Measurements from ENCODE around the gene ARHGAP4.

Gene ARHGAP4

DNA sequence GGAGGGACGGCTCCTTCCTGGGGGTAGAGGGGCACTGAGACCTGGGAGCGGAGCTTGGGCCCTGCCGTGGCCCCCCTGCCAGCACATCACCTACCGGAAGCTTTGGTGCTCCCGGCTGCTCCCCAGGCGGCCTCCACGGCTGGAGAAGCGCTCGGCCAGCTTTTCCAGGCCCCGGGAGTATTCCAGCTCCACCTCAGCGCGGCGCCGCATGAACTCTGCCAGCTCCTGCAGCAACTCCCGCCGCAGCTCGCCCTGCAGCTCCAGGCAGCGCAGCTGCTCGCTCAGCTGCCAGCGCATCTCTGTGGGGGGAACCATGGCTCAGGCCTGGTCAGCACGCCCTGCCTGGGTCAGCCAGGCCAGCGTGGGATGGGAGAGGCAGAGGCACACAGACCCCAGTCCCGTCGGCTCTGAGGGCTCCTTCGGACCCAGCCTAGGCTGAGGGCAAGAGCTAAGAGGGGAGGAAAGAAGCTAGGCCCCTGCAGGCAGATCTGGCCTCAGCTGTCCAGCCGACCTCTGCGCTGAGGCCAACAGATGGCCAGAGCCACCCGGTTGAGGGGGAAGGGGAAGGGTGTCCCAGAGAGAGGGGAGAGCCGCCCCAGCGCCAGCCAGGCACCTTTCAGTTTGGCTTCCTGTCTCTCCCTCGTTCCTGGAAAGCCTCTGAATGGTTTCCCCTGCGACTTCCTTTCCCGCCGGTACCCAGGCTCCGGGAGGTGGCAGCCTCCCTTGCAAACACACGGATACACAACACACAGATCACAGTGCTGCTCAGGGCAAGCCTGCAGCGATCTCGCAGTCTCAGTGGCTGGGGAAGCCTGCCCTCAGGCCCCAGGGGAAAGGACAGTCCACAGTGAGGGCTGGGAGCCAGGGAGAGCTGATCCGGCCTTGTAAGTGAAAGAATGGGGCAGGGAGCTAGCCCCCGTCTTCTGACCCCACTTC is 4.3 kb downstream of the ARHGAP4 start:
- no peak for DNase-seq (ENCODE audit: insufficient read length)
- TF ChIP-seq POLR2AphosphoS5 (IDR thresholded peaks at IDR 0.05; ENCODE audit: low read depth, low read length) (no peak), POLR2A (IDR thresholded peaks at IDR 0.05; ENCODE audit: low read depth, low read length) (no peak), TAF1 (IDR thresholded peaks at IDR 0.05; ENCODE audit: borderline replicate concordance, low read depth, low read length) (no peak)
- no peak for FAIRE-seq

DNA sequence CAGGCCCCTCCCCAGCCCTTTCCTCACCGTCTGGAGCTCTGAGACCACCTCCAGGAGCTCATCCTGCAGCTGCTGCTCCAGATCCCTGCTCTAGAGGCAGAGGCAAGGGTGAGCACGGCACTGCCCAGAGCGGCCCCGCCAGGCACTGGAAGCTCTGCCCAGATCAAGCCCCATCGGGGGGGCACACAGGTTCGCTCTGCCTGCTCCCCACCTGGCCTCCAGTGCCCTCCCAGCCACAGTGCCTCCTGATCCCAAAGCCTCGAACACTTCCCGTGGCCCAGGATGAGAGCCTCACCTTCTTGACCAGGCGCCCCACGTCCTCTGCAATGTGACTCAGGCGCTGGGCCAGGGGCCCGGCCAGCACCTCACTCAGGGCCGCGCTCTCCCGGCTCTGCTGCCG is 5.0 kb downstream of the ARHGAP4 start:
- FAIRE-seq (no peak), DNase-seq (ENCODE audit: insufficient read length) (no peak)
- no peak for TF ChIP-seq POLR2A (IDR thresholded peaks at IDR 0.05; ENCODE audit: low read depth, low read length)
- no peak for TF ChIP-seq POLR2AphosphoS5 (IDR thresholded peaks at IDR 0.05; ENCODE audit: low read depth, low read length)
- no peak for TF ChIP-seq TAF1 (IDR thresholded peaks at IDR 0.05; ENCODE audit: borderline replicate concordance, low read depth, low read length)

DNA sequence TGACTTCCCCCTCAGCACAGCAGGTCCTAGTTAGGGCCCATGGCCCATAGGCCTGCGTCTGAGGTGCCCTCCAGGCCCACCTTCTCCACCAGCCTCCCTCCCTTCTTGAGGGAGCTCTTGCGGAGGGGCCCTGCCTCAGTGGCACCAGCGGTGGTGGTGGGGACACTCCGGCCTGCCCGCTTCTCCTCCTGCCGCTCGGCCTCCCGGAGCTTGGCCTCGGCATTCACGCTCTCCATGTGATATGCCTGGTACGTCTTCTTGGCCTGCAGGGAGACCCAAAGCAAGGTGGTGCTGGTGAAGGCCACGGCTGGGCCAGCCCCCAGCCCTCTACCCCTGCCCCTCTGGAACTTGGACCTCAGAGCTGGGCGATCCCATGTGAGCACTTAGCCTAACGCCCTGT is 5.5 kb downstream of the ARHGAP4 start:
- no peak for FAIRE-seq
- TF ChIP-seq TAF1 (IDR thresholded peaks at IDR 0.05; ENCODE audit: borderline replicate concordance, low read depth, low read length), result no peak
- no peak for TF ChIP-seq POLR2A (IDR thresholded peaks at IDR 0.05; ENCODE audit: low read depth, low read length)
- TF ChIP-seq POLR2AphosphoS5 (IDR thresholded peaks at IDR 0.05; ENCODE audit: low read depth, low read length), result no peak

DNA sequence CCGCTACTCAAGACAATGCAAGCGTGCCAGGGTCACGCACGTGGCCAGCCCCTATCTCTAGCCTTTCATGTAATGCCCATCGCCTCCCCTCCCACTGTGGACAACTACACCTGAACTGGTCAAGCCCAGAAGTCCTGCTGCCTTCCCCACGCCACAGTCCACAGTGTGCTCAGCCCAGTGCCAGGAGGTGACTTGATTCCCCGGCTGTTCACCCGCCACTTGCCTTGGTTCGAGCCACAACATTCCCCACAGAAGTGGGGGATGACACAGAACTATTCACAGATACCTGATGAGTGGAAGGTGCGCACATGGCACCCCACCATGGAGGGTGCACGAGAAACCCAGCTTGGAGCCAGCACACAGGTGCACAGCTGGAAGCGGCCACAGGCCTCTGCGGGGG is 6.8 kb downstream of the ARHGAP4 start:
- FAIRE-seq (no peak), DNase-seq (ENCODE audit: insufficient read length) (no peak)
- TF ChIP-seq TAF1 (IDR thresholded peaks at IDR 0.05; ENCODE audit: borderline replicate concordance, low read depth, low read length), result no peak
- TF ChIP-seq POLR2AphosphoS5 (IDR thresholded peaks at IDR 0.05; ENCODE audit: low read depth, low read length), result no peak
- TF ChIP-seq POLR2A (IDR thresholded peaks at IDR 0.05; ENCODE audit: low read depth, low read length), result no peak

More for the DNA sequence above, 5.5 kb downstream of the ARHGAP4 start:
- DNase-seq (ENCODE audit: insufficient read length), result no peak

DNA sequence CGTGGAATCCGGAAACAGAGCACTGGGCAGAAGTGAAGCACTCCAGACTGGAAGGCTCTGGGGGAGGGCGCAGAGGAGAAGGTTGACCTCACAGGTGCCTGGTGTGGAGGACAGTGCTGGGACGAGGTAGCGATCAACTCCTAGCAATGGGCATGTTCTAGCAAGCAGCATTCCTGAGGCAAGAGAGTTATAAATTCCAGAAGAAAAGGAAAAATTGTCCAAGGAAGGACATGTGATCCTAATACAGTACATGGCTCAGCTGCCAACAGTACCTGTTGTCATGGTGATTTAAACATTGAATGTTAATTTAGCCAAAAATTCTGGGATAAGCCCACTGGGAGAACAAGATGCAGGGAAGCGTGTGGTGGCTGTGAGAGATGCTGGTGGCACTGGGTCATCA is 8.2 kb downstream of the ARHGAP4 start:
- no peak for TF ChIP-seq POLR2AphosphoS5 (IDR thresholded peaks at IDR 0.05; ENCODE audit: low read depth, low read length)
- TF ChIP-seq TAF1 (IDR thresholded peaks at IDR 0.05; ENCODE audit: borderline replicate concordance, low read depth, low read length), result no peak
- no peak for TF ChIP-seq POLR2A (IDR thresholded peaks at IDR 0.05; ENCODE audit: low read depth, low read length)
- FAIRE-seq, result no peak
- no peak for DNase-seq (ENCODE audit: insufficient read length)

DNA sequence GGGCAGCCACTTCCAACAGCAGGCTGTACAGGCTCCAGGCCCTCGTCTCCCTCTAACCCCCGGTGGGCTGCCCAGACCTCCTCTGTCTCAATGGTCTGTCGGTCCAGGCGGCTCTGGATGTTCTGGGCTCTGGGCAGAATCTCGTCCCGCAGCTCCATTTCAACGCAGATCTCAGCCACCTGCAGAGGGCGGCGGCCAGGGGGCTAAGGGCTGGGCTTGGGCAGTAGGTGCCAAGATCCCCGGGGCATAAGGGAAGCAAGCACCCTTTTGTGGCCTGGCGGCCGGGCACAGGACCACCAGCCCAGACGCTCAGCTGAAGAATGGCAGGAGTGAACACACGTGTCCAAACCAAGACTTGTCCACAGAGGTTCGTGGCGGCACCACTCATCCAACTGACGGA is 12.4 kb downstream of the ARHGAP4 start:
- no peak for FAIRE-seq
- no peak for TF ChIP-seq POLR2A (IDR thresholded peaks at IDR 0.05; ENCODE audit: low read depth, low read length)
- no peak for DNase-seq (ENCODE audit: insufficient read length)

DNA sequence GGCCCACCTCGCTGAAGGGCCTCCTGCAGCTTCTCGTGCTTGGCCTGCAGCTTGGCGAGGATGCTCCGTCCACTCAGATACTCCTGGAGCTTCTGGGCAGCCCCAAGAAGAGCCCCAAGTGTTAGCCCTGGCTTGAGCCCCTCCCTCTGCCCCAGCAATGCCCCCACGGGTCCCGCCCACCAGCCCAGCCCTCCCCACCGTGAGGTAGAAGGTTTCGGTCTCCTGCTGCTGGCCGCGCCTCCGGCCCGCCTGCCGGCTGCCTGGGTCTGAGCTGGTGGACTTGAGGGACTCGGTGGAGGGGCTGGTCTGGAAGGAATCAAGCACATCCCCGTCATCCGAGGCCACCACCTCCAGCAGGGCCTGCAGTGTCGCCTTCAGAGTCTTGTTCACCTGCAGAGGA is 12.9 kb downstream of the ARHGAP4 start:
- no peak for FAIRE-seq
- no peak for TF ChIP-seq TAF1 (IDR thresholded peaks at IDR 0.05; ENCODE audit: borderline replicate concordance, low read depth, low read length)
- TF ChIP-seq POLR2A (IDR thresholded peaks at IDR 0.05; ENCODE audit: low read depth, low read length), result no peak
- TF ChIP-seq POLR2AphosphoS5 (IDR thresholded peaks at IDR 0.05; ENCODE audit: low read depth, low read length), result no peak
- DNase-seq (ENCODE audit: insufficient read length), result no peak

DNA sequence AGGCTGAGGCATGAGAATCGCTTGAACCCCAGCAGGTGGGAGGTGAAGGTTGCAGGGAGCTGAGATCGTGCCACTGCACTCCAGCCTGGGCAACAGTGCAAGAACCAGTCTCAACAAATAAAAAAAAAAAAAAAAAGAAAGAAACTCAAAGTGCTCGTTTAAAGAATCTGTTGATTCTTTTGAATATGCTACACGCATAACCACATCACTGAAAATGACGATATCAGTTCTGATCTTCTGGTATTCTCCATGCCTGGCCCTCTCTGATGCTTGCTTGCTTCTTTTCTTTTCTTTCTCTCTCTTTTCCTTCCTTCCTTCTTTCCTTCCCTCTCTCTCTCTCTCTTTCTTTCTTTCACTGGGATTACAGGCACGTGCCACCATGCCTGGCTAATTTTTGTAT is 14.3 kb downstream of the ARHGAP4 start:
- FAIRE-seq (no peak), DNase-seq (ENCODE audit: insufficient read length) (no peak)
- TF ChIP-seq TAF1 (IDR thresholded peaks at IDR 0.05; ENCODE audit: borderline replicate concordance, low read depth, low read length), result no peak
- no peak for TF ChIP-seq POLR2AphosphoS5 (IDR thresholded peaks at IDR 0.05; ENCODE audit: low read depth, low read length)
- TF ChIP-seq POLR2A (IDR thresholded peaks at IDR 0.05; ENCODE audit: low read depth, low read length), result no peak

DNA sequence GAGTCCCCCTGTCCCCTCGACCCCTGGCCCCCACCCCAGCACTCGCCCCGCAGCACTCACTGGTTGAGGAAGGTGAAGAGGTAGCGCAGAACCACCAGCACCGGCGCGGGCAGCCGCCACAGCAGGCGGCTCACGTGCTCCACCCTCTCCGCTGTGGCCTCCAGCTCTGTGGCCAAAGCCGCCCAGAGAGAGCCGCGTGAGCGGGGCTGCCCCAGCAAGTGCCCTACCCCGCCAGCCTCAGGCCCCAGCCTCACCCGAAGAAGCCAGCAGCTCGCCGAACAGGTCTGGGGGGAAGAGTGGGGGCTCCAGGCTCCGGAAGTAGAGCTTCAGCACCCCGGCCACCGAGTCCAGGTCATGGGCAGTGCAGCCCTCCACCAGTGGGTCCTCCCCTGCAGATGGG is 15.6 kb downstream of the ARHGAP4 start:
- FAIRE-seq, result no peak
- no peak for DNase-seq (ENCODE audit: insufficient read length)
- TF ChIP-seq POLR2AphosphoS5 (IDR thresholded peaks at IDR 0.05; ENCODE audit: low read depth, low read length), result no peak
- no peak for TF ChIP-seq POLR2A (IDR thresholded peaks at IDR 0.05; ENCODE audit: low read depth, low read length)
- no peak for TF ChIP-seq TAF1 (IDR thresholded peaks at IDR 0.05; ENCODE audit: borderline replicate concordance, low read depth, low read length)

DNA sequence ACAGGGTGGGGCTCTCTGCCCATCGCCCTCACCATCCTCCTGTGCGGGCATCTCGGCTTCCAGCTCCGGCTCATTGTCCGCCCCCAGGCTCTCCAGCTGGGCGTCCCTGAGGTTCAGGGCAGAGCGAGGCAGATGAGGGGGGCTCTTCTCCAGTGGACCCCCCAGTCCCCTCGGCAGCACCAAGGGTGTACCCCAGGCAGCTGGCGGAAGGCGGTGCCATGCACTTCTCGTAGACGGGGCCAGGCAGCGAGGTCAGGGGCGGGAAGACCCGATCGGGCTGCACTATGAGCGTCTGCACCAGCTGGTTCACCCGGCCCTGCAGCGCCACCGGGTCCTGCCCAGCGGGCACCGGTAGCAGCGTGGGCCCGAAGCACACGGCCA is 16.1 kb downstream of the ARHGAP4 start:
- DNase-seq (ENCODE audit: insufficient read length) (no peak), FAIRE-seq (no peak)
- no peak for TF ChIP-seq POLR2AphosphoS5 (IDR thresholded peaks at IDR 0.05; ENCODE audit: low read depth, low read length)
- TF ChIP-seq POLR2A (IDR thresholded peaks at IDR 0.05; ENCODE audit: low read depth, low read length), result no peak
- no peak for TF ChIP-seq TAF1 (IDR thresholded peaks at IDR 0.05; ENCODE audit: borderline replicate concordance, low read depth, low read length)

DNA sequence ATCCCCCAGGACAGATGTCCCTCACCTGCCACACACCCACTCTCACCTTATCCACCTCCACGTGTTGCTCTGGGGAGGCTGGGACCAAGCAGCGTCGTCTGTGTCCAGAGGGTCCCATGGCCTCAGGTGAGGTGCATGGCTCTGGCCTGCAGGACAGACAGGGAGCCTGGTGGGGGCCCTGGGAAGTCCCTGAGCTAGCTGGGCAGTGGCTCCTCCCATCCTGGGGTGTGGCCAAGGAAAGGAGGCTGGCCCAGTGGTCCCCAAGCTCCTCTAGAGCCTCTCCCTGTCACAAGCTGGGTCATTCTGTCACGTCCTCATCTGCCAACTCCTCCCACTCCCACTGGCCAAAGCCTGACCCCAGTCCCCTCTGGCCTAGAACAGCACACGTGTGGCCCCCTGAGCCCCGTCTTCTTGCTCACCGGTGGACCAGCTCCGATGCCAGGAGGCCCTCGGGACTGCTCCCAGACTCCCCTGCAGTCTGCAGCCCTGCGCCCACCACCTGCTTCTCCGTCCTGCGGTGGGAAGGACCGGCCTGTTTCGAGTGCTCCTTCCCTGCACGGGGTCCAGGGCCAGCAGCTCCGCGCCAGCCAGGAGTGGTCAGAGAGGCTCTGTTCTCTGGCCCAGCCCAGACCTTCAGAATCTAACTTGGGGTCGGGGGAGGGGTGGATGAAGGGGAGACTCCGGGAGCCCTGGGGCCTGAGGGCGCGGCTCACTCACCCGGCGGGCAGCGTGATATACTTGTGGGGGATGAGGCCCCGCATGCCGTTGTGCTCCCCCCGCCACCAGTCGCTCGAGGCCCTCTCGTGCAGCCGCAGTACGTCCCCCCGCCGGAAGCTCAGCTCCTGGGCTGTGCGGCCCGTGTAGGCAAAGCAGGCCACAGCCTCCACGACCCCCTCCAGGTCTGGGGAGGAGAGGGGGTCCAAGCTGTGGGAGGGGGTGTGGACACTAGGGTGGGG is 16.8 kb downstream of the ARHGAP4 start:
- no peak for DNase-seq (ENCODE audit: insufficient read length)
- TF ChIP-seq TAF1 (IDR thresholded peaks at IDR 0.05; ENCODE audit: borderline replicate concordance, low read depth, low read length), result no peak
- TF ChIP-seq POLR2AphosphoS5 (IDR thresholded peaks at IDR 0.05; ENCODE audit: low read depth, low read length), result no peak
- TF ChIP-seq POLR2A (IDR thresholded peaks at IDR 0.05; ENCODE audit: low read depth, low read length), result no peak
- no peak for FAIRE-seq
